IgD-negative memory B cell (primary cell): Measurements from ENCODE around the gene COL5A1. TPM values are rescaled to one million over a fixed set of nuclear protein-coding genes. Genes with fewer than 3 reads are reported as not detected.
A peak's percentile ranks its signal among the peaks of the same experiment; 100 is the strongest.
"Not testable (repeated sequence)": the region's sequence is repeated elsewhere in the genome, so short reads cannot be mapped to it uniquely, and the experiment has no call there.

Experiments
- H3K27ac Mint-ChIP-seq, 3 donors: one replicate each; pipeline ENCODE4 v1.8.0; 2020 to 2022; ENCODE audit warnings: mild to moderate bottlenecking in 3 of 3, mixed read lengths in 3 of 3, moderate library complexity in 1 of 3
- H3K27me3 Mint-ChIP-seq: one replicate; pipeline ENCODE4 v1.8.0; 2021; ENCODE audit warnings: mixed read lengths
- H3K36me3 Mint-ChIP-seq: one replicate; pipeline ENCODE4 v1.8.0; 2020; ENCODE audit warnings: mild to moderate bottlenecking, mixed read lengths
- H3K4me1 Mint-ChIP-seq, 3 donors: one replicate each; pipeline ENCODE4 v1.8.0; 2020 to 2022; ENCODE audit warnings: mixed read lengths in 3 of 3, mild to moderate bottlenecking in 1 of 3
- H3K4me3 Mint-ChIP-seq, 4 donors: one replicate each; pipeline ENCODE4 v1.8.0; 2020 to 2022; ENCODE audit warnings: mild to moderate bottlenecking in 4 of 4, mixed read lengths in 4 of 4, moderate library complexity in 3 of 4
- H3K9me3 Mint-ChIP-seq, 3 donors: one replicate each; pipeline ENCODE4 v1.8.0; 2020 to 2021; ENCODE audit warnings: mixed read lengths in 3 of 3, mild to moderate bottlenecking in 1 of 3
- polyA plus RNA-seq: library from polyadenylated mRNA; unstranded; fragments of 300-500 nt; fragmentation: Illumina TruSeq; gene quantifications from one replicate; pipeline ENCODE4 v1.2.3, GENCODE V29; 2021

COL5A1 gene
- polyA plus RNA-seq, 1 donor from 2014 or later, result not detected

DNA sequence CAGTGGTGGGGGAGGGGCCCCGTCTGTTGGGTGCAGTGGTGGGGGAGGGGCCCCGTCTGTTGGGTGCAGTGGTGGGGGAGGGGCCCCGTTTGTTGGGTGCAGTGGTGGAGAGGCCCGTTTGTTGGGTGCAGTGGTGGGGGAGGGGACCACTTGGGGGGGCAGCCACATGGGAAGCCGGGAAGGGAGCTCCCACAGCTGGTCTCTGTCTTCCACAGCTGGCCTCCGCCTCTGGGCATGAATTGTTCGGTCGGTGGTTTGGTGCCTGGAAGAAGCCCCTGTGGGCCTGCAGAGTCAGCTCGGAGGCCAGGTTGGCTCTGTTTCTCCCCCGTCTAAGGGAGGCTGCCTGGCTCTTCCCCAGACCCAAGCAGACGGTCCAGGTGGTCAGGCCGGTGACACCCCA, 69.3 kb downstream of the COL5A1 start:
- H3K4me3 Mint-ChIP-seq, result no peak overlapping the region
- no peak overlapping the region for H3K27ac Mint-ChIP-seq
- peaks cover 0 to 3% (median 0%) of the 10 kb centered on the region in 3 donors for H3K4me1 Mint-ChIP-seq
- H3K9me3 Mint-ChIP-seq, result peaks cover 0 to 2% (median 0%) of the 10 kb centered on the region in 3 donors
- peaks cover 1% of the 10 kb centered on the region for H3K36me3 Mint-ChIP-seq
- peaks cover 2% of the 10 kb centered on the region for H3K27me3 Mint-ChIP-seq

DNA sequence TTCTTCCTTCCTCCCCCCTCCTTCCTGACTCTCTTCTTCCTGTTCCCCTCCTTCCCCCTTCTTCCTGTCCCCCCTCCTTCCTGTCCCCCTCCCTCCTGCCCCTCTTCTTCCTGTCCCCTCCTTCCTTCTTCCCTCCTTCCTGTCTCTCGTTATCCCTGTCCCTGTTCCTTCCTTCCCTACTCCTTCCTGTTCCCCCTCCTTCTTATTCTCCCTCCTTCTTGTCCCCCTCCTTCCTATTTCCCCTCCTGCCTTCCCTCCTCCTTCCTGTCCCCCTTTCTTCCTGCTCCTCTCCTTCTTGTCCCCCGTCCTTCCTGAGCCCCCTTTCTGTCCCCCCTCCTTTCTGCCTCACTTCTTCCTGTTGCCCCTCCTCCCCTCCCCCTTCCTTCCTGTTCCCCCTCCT, 70.6 kb downstream of the COL5A1 start:
- Mint-ChIP-seq H3K9me3 (peaks cover 0 to 2% (median 0%) of the 10 kb centered on the region in 3 donors), H3K4me3 (no peak overlapping the region), H3K36me3 (peaks cover 1% of the 10 kb centered on the region), H3K27ac (no peak overlapping the region), H3K27me3 (peaks cover 1% of the 10 kb centered on the region), H3K4me1 (peaks cover 0 to 3% (median 0%) of the 10 kb centered on the region in 3 donors)

DNA sequence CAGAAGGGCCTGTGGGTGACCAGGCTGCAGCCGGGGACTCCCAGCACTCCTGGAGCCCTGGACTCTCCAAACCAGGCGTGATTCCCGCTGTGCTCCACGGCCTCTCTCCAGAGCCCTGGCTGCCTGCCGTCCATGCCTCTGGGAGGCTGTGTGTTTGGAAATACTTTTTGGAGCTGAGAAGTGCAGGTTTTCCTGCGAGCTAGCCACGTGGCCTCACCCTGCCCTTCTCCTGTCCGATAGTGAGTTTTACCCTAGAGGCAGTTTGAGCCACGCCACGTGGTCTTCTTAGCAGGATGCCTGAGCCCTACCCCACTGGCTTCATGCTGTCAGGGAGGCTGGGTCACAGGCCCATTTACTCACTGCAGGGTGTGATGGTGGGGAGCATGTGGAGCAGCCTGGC, 71.3 kb downstream of the COL5A1 start:
- Mint-ChIP-seq H3K36me3 (peaks cover 1% of the 10 kb centered on the region), H3K27ac (peak overlapping the region in 1 of 3 donors; percentile 57), H3K4me1 (peaks cover 0 to 3% (median 0%) of the 10 kb centered on the region in 3 donors), H3K9me3 (peaks cover 0 to 2% (median 0%) of the 10 kb centered on the region in 3 donors), H3K27me3 (peaks cover 1% of the 10 kb centered on the region), H3K4me3 (no peak overlapping the region)

DNA sequence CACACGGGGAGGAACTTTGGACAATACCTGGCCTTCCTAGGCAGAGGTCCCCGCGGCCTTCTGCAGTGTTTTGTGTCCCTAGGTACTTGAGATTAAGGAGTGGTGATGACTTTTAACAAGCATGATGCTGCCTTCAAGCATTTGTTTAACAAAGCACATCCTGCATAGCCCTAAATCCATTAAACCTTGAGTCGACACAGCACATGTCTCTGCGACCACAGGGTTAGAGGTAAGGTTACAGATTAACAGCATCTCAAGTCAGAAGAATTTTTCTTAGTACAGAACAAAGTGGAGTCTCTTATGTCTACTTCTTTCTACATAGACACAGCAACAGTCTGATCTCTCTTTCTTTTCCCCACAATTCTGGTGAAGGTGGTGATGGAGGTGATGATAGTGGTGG, 73.9 kb downstream of the COL5A1 start:
- H3K4me3 Mint-ChIP-seq, H3K27ac Mint-ChIP-seq, H3K9me3 Mint-ChIP-seq, H3K36me3 Mint-ChIP-seq, H3K27me3 Mint-ChIP-seq, H3K4me1 Mint-ChIP-seq: not testable (repeated sequence)

DNA sequence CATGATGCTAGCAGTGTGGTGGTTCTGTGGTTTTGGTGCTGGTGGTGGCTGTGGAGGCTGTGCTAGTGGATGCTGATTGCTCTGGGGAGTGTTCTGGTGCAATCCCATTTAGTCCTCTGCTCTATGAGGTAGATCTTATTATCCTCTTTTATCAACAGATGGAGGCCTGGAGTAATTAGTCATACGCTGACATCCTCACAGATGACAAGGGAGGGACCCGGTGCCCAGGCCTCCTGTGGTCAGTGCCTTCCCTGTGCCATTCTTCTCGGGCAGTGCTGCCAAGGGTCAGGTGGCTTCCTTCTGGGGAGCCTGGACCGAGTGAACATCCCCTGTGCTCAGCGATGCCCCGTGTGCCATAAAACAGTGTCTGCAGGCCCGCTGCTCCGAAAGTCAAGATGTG, 74.5 kb downstream of the COL5A1 start:
- Mint-ChIP-seq H3K27ac (no peak overlapping the region), H3K9me3 (no peaks in the 10 kb centered on the region), H3K4me1 (peaks cover 0 to 3% (median 0%) of the 10 kb centered on the region in 3 donors), H3K4me3 (no peak overlapping the region), H3K36me3 (peaks cover 1% of the 10 kb centered on the region), H3K27me3 (peaks cover 4% of the 10 kb centered on the region)

DNA sequence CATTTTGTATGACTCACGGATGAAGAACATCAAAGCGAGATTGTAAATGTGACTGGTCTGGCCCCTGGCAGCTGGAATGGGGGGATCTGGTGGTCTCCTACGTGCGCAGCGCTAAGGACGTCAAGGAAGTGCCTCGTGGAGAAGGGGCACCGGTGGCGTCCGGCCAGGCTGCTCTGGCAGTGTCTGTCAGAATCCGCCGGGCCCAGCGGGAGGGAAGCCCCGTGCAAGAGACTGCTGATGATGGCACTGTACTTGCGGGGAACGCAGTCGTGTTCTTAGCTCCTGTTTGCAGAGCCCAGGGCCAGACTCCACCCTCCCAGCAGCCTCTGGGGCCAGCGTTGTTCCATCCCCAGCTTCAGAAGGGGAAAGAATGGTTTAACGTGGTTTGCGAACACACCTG, 75.5 kb downstream of the COL5A1 start:
- peaks cover 0 to 3% (median 0%) of the 10 kb centered on the region in 3 donors for H3K4me1 Mint-ChIP-seq
- H3K36me3 Mint-ChIP-seq, result peaks cover 1% of the 10 kb centered on the region
- H3K27ac Mint-ChIP-seq, result no peak overlapping the region
- peaks cover 6% of the 10 kb centered on the region for H3K27me3 Mint-ChIP-seq
- peak overlapping the region in 1 of 4 donors; percentile 17 for H3K4me3 Mint-ChIP-seq
- no peaks in the 10 kb centered on the region for H3K9me3 Mint-ChIP-seq

DNA sequence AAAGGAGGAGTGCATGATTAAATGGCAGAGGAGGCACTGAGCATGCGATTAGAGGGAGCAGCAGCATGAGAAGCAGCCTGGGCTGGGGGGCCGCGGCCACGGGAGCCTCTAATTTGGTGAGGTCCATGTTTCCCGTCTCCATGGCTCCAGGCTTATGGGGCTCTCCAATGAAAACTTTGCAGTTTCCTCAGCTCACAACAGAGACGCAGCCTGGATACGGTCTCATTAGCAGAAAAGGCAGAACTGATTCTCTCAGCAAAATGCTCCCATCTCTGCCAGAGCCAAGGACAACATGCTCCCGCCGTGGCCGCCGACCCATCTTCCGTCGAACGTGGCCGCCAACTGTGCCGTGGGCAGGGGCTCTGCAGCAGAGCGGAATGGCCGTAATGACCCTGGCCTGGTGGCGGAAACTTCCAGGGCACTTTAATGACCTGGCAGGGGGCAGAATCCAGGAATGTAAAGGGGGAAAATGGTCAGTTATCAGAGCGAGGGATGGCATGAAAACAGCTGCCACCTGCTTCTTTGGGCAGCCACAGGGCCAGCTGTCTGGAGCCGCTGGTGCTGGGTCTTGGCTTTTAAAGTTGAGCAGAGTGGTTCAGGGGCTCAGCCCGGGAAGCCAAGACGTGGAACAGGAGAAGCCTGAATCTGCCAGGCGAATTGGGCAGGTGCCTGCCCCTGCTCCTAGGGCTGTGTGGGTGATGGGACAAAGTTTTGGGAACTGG, 76.5 kb downstream of the COL5A1 start:
- Mint-ChIP-seq H3K4me1 (peaks cover 0 to 5% (median 0%) of the 10 kb centered on the region in 3 donors), H3K4me3 (no peak overlapping the region), H3K27ac (no peak overlapping the region), H3K27me3 (peaks cover 10% of the 10 kb centered on the region), H3K36me3 (peaks cover 1% of the 10 kb centered on the region), H3K9me3 (peaks cover 0 to 2% (median 0%) of the 10 kb centered on the region in 3 donors)

DNA sequence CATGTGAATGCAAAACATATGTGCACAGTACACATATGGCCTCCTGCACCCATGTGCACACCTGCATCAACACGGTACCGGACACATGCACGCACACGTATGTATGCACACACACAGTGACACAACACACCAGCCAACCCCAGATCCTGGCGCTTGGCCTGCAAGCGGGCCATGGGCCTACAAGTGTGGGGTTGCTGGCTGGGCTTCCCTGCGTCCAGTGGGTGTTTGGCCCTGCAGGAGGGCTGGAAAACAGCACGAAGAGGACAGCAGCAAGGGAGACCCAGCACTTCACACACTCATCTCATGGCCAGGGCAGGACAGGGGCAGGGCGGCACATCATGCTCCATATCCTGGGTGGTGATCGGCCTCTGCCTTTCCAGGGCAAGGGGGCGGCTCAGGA, 77.7 kb downstream of the COL5A1 start:
- H3K4me3 Mint-ChIP-seq, result no peak overlapping the region
- H3K27ac Mint-ChIP-seq, result no peak overlapping the region
- no peaks in the 10 kb centered on the region for H3K36me3 Mint-ChIP-seq
- H3K9me3 Mint-ChIP-seq, result peaks cover 0 to 2% (median 0%) of the 10 kb centered on the region in 3 donors
- H3K27me3 Mint-ChIP-seq, result peaks cover 14% of the 10 kb centered on the region
- peaks cover 0 to 2% (median 0%) of the 10 kb centered on the region in 3 donors for H3K4me1 Mint-ChIP-seq

DNA sequence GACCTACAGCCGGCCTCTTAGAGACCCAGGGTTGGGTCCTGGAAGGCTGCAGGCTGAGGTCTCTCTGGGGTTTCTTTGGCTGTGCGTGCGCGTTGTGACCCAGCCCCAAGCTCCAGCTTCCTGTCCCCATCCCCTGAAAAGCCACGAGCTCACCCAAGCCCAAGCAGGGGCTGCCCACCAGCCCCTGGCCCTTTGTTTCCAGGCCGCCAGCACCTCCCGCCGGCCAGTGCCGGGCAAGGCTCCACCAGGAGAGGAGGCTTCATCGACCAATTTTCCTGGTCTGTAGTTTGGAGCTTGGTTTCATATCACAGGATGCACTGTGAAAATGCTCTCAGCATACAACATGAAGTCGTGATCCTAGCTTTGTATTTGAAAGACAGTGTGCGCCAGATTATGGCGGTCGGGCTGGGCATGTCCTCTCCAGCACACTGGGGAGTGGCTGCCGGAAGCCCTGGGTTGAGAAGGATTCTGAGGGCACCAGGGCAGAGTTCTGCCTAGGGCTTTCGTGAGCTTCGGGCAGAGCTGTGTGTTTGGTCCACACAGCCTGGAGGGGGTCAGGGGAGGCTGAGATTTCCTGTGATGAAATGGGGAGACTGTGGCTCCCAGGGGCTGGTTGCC, 78.6 kb downstream of the COL5A1 start:
- Mint-ChIP-seq H3K9me3 (peaks cover 0 to 2% (median 0%) of the 10 kb centered on the region in 3 donors), H3K27me3 (peaks cover 20% of the 10 kb centered on the region), H3K4me1 (peaks cover 0 to 4% (median 1%) of the 10 kb centered on the region in 3 donors), H3K36me3 (no peaks in the 10 kb centered on the region), H3K4me3 (peak overlapping the region in 1 of 4 donors; percentile 23), H3K27ac (no peak overlapping the region)

DNA sequence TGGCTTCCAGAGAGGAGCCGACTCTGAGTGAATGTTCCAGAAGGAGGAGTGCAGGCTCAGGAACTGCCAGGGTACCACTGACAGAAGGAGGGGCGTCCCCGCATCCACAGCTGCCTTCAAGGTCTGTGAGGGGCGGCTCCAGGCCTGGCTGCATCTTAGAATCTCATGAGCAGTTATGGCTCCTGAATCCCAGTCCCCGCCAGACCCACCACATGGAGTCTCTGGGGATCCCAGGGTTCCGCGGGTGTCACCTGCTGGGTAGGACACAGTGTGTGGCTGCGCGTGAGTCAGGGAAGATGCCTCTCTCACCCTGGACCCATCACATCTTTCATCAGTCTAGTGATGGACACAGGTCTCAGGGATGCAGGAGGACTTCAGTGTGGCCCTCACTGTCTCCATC, 79.2 kb downstream of the COL5A1 start:
- Mint-ChIP-seq H3K27ac (no peak overlapping the region), H3K27me3 (peaks cover 22% of the 10 kb centered on the region), H3K9me3 (peaks cover 0 to 2% (median 0%) of the 10 kb centered on the region in 3 donors), H3K4me1 (peaks cover 5 to 7% (median 6%) of the 10 kb centered on the region in 3 donors), H3K4me3 (no peak overlapping the region), H3K36me3 (no peaks in the 10 kb centered on the region)

DNA sequence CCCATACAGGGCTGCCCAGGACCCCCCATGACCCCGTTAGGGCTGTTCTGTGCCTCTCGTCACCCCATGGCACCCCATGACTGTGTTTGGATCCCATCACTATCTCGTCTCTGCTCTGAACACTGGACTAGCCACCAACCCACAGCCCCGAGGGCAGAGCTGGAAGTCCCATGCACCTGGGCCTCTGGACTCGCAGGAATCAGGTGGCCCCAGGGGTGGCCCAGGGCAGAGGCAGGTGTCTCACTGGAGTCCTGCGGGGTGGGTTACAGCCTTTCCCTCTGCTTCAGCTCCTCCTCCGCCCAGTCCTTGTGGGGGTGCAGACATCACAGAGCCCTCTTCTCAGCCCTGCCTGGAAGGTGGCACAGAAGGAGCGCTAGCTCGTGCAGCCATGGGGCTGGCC, 79.7 kb downstream of the COL5A1 start:
- Mint-ChIP-seq H3K27me3 (peaks cover 22% of the 10 kb centered on the region), H3K4me3 (no peak overlapping the region), H3K4me1 (peaks cover 5 to 7% (median 6%) of the 10 kb centered on the region in 3 donors), H3K36me3 (no peaks in the 10 kb centered on the region), H3K9me3 (peaks cover 0 to 2% (median 0%) of the 10 kb centered on the region in 3 donors), H3K27ac (no peak overlapping the region)

DNA sequence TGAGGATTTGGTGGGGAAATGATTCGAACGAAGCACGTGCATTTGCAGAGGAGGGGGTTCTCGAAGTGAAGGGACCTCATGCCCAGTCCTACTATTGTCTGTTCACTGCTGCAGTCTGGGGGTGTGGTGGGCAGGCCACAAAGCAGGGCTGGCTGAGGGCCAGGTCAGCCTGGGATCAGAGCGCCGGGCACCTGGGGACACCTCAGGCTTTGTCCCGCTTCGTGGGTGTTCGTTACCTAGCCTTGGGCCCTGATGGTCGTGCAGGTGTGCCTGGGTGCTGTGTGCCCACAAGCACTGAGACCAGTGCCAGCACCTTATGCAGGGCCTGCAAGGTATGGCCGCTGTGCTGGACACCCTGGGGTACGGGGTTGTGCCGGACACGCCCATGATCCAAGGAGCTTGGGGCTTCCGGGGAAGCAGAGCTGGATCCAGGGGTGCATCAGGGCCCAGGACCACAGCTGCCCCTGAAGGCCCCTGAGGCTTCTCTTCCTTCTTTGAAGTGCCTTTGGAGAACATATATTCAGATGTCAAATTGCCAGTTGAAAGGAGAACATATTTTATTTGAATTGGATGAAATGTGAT, 80.6 kb downstream of the COL5A1 start:
- no peaks in the 10 kb centered on the region for H3K36me3 Mint-ChIP-seq
- peak overlapping the region in 1 of 3 donors; percentile 20 for H3K27ac Mint-ChIP-seq
- H3K4me1 Mint-ChIP-seq, result peaks cover 5 to 7% (median 6%) of the 10 kb centered on the region in 3 donors
- peaks cover 0 to 2% (median 0%) of the 10 kb centered on the region in 3 donors for H3K9me3 Mint-ChIP-seq
- no peak overlapping the region for H3K4me3 Mint-ChIP-seq
- H3K27me3 Mint-ChIP-seq, result peaks cover 21% of the 10 kb centered on the region

DNA sequence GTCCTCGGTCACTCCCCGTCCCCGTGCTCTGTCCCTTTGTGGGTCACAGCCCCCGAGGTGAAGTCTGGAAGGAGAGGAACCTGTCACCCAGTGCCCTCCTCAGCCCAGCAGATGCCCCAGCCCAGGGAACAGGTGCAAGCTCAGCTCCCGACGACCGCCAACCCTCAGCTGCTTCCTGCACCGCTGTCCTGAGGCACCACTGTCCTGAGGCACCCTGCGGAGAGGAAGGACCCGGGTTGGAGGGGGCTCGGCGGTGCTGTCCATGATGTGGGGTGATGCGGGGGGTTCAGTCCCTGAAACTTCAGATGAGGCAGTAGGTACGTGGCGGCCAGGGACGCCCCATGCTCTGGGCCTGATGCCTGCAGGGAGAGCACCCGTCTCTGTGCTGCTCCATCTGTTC, 81.4 kb downstream of the COL5A1 start:
- H3K9me3 Mint-ChIP-seq, result peaks cover 0 to 2% (median 0%) of the 10 kb centered on the region in 3 donors
- H3K4me3 Mint-ChIP-seq, result no peak overlapping the region
- H3K27ac Mint-ChIP-seq, result no peak overlapping the region
- no peaks in the 10 kb centered on the region for H3K36me3 Mint-ChIP-seq
- H3K4me1 Mint-ChIP-seq, result peaks cover 5 to 7% (median 6%) of the 10 kb centered on the region in 3 donors
- H3K27me3 Mint-ChIP-seq, result peaks cover 21% of the 10 kb centered on the region

DNA sequence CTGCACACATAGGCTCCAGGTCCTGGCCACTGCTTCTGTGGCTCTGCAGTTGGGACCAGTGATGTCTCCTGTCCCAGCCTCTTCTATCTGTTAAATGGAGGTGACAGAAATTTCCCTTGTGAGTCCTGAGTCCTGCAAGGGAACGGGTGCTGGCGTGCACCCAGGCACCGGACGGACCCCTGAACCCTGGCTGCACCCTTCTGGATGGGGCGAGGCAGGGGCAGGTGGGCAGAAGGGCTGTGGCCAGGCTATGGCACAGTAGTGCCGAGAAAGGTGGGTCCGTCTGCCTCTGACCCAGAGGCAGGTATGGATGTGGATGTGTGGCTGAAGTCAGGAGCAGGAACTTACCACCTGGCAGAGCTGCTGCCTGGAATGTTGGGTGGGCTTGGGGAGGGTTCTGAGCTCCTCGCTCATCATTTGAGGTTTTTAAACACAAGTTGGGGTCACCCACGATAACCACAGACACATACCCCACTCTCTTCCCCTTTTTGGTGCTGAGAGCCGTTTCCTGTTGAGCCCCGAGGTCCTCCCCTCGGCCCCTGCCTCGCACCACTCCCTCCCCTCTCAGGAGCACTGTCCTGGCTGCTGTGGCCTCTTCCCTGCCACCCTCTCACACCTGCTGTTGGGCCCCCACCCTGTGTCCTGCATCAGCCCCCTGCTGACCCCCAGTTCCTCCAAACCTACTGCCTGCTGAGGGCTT, 82.0 kb downstream of the COL5A1 start:
- Mint-ChIP-seq H3K27ac (no peak overlapping the region), H3K9me3 (peaks cover 0 to 2% (median 0%) of the 10 kb centered on the region in 3 donors), H3K4me3 (no peak overlapping the region), H3K27me3 (peaks cover 21% of the 10 kb centered on the region), H3K36me3 (no peaks in the 10 kb centered on the region), H3K4me1 (peaks cover 5 to 7% (median 6%) of the 10 kb centered on the region in 3 donors)
